ENCODE data around the gene CLSTN2. TPM values are rescaled to one million over a fixed set of nuclear protein-coding genes. Genes with fewer than 3 reads are reported as not detected.

The CLSTN2 gene
- total and polyA plus RNA-seq, 2 of the 13 experiments (the other 11 are each of a cell fraction or from before 2014, with no cell fraction given): not detected

GRCh38 chr3:140011086-140011485, 76.1 kb downstream of the CLSTN2 start:
- no peaks in the 10 kb centered on the region for H3K4me1 ChIP-seq (ENCODE audit: insufficient read depth, low read length)
- no peak overlapping the region for H3K4me3 ChIP-seq (replicated peaks in 1 of 3; ENCODE audit: insufficient read depth in 1 of 3, low read depth in 2 of 3, low read length in 3 of 3)
- no peak for DNase-seq (ENCODE audit: low spot score)
- no peaks in the 10 kb centered on the region; a peak in 1 of 5 replicates for H3K27me3 ChIP-seq (ENCODE audit: control insufficient read depth in 1 of 2, insufficient read depth in 2 of 2, low read length in 2 of 2)
- H3K79me2 ChIP-seq (ENCODE audit: insufficient read depth, low read length): no peaks in the 10 kb centered on the region
- no peaks in the 10 kb centered on the region for H3K36me3 ChIP-seq (replicated peaks in 1 of 2; ENCODE audit: control insufficient read depth in 1 of 2, insufficient read depth in 2 of 2, low read length in 2 of 2)
- FAIRE-seq: no peak
- H4K20me1 ChIP-seq (ENCODE audit: insufficient read depth, low read length): no peaks in the 10 kb centered on the region
- no peak overlapping the region for H3K9ac ChIP-seq (ENCODE audit: insufficient read depth, low read depth, low read length)
- H2AFZ ChIP-seq (ENCODE audit: low read length): no peak overlapping the region
- no TSS peak for BruUV-seq (replicated peaks)
- CTCF ChIA-PET (ENCODE audit: low intra/inter-chr PET ratio, low total read pairs): no interaction called here
- ATAC-seq: no peak
- no peak overlapping the region for H3K4me2 ChIP-seq (ENCODE audit: low read depth, low read length)
- POLR2A ChIA-PET: no interaction called here
- no peaks in the 10 kb centered on the region for H3K9me3 ChIP-seq (ENCODE audit: low read length)
- WGBS (ENCODE audit: low lambda C conversion rate): 0% methylated on average over 2 of the region's 2 CpGs
- H3K27ac ChIP-seq (ENCODE audit: extremely low read length, insufficient read depth, low read length): no peak overlapping the region
- in situ Hi-C loops (cut with HindIII; ENCODE audit: extremely low pct_ligation_motif_present, low pct_unique_long_range_greater_than_20kb): no loop called here
- intact Hi-C loops (cut with micrococcal nuclease; ENCODE audit: unreplicated experiment): no loop called here
- TF ChIP-seq FOXO4 (CRISPR knock-in tag; conservative IDR thresholded peaks at IDR 0.05) (no peak), ZBTB3 (CRISPR knock-in tag; IDR thresholded peaks at IDR 0.05; ENCODE audit: borderline replicate concordance, low read depth) (no peak), JUNB (CRISPR knock-in tag; IDR thresholded peaks at IDR 0.05; ENCODE audit: borderline replicate concordance) (no peak), MTF2 (CRISPR knock-in tag; IDR thresholded peaks at IDR 0.05; ENCODE audit: borderline replicate concordance) (no peak), MYC (CRISPR knock-in tag; IDR thresholded peaks at IDR 0.05; ENCODE audit: borderline replicate concordance) (no peak), ZFYVE20 (CRISPR knock-in tag; IDR thresholded peaks at IDR 0.05; ENCODE audit: borderline replicate concordance, low read depth) (no peak), ZNF747 (CRISPR knock-in tag; IDR thresholded peaks at IDR 0.05; ENCODE audit: borderline replicate concordance) (no peak), ZNF703 (CRISPR knock-in tag; IDR thresholded peaks at IDR 0.05; ENCODE audit: borderline replicate concordance) (no peak), CCAR2 (optimal IDR thresholded peaks at IDR 0.05; ENCODE audit: low read depth, low read length) (no peak), SAP130 (CRISPR knock-in tag; IDR thresholded peaks at IDR 0.05; ENCODE audit: low read depth) (no peak), TCF7 (IDR thresholded peaks at IDR 0.05; ENCODE audit: low read depth) (no peak), ZNF737 (CRISPR knock-in tag; IDR thresholded peaks at IDR 0.05; ENCODE audit: borderline replicate concordance) (no peak), ZFP36 (IDR thresholded peaks at IDR 0.05; ENCODE audit: borderline replicate concordance, low read depth, low read length, partially characterized antibody) (no peak), ZSCAN22 (CRISPR knock-in tag; IDR thresholded peaks at IDR 0.05) (no peak), ZFP82 (CRISPR knock-in tag; IDR thresholded peaks at IDR 0.05; ENCODE audit: borderline replicate concordance) (no peak), ZNF280B (CRISPR knock-in tag; IDR thresholded peaks at IDR 0.05; ENCODE audit: borderline replicate concordance) (no peak), ZNF574 (CRISPR knock-in tag; IDR thresholded peaks at IDR 0.05) (no peak)
- TF ChIP-seq, protein P1, sequence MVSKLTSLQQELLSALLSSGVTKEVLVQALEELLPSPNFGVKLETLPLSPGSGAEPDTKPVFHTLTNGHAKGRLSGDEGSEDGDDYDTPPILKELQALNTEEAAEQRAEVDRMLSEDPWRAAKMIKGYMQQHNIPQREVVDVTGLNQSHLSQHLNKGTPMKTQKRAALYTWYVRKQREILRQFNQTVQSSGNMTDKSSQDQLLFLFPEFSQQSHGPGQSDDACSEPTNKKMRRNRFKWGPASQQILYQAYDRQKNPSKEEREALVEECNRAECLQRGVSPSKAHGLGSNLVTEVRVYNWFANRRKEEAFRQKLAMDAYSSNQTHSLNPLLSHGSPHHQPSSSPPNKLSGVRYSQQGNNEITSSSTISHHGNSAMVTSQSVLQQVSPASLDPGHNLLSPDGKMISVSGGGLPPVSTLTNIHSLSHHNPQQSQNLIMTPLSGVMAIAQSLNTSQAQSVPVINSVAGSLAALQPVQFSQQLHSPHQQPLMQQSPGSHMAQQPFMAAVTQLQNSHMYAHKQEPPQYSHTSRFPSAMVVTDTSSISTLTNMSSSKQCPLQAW (CRISPR knock-in tag; IDR thresholded peaks at IDR 0.05): no peak
